Activated CD4-positive, alpha-beta T cell treated with anti-CD3 and anti-CD28 coated beads, Interleukin-2, amount 10 ng/mL, durations not matched to agents 7 days and 5 days (primary cell): Measurements from ENCODE around the gene HECW1. TPM values are rescaled to one million over a fixed set of nuclear protein-coding genes. Genes with fewer than 3 reads are reported as not detected.
"Not testable (repeated sequence)": the region's sequence is repeated elsewhere in the genome, so short reads cannot be mapped to it uniquely, and the experiment has no call there.

Experiments used
- CTCF ChIA-PET: fragments of 350-600 bp; sonication (Branson Sonifier 250); formaldehyde crosslinking; loops from one replicate; lab custom pipeline; 2021; ENCODE audit warnings: antibody characterized with exemption; lab: Charles Lee
- POLR2A ChIA-PET: fragments of 350-600 bp; sonication (Branson Sonifier 250); formaldehyde crosslinking; loops from one replicate; lab custom pipeline; 2021; ENCODE audit warnings: antibody characterized with exemption; lab: Charles Lee
- DNase-seq: peaks from one replicate; pipeline ENCODE4 v3.0.0-alpha.2; 2020
- H3K27ac Mint-ChIP-seq: one replicate; pipeline ENCODE4 v1.8.0; 2021; ENCODE audit warnings: mild to moderate bottlenecking, moderate library complexity, mixed read lengths
- H3K27me3 Mint-ChIP-seq: one replicate; pipeline ENCODE4 v1.8.0; 2021; ENCODE audit warnings: mixed read lengths
- H3K36me3 Mint-ChIP-seq: one replicate; pipeline ENCODE4 v1.8.0; 2021; ENCODE audit warnings: low read depth, mixed read lengths
- H3K4me1 Mint-ChIP-seq: one replicate; pipeline ENCODE4 v1.8.0; 2021; ENCODE audit warnings: mixed read lengths
- H3K4me3 Mint-ChIP-seq: one replicate; pipeline ENCODE4 v1.8.0; 2021; ENCODE audit warnings: mild to moderate bottlenecking, moderate library complexity, mixed read lengths
- H3K9me3 Mint-ChIP-seq: one replicate; pipeline ENCODE4 v1.8.0; 2021; ENCODE audit warnings: mixed read lengths
- total RNA-seq, 2 experiments: library from RNA; stranded (reverse); gene quantifications; one replicate each; pipeline ENCODE4 v1.2.3, GENCODE V29; 2021

Gene HECW1
- total RNA-seq, 2 experiments from 2014 or later, result not detected

DNA sequence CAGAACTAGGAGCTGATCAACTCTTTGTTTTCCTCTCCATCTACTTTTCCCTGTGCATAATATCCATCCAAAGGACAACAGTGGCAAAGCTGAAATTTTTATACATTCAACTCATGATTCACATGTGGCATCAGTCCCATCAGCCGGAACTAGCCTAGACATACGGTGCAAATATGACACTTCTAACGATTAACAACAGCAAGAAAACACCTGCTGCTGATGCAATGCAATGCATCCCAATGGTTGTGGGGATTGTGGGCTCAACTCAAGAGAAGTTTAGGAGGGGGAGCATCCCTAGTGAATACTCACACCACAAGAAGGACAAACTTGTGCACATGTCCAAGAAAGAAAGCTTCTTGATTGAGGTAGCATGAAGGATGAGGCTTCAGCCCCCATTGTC, 449.9 kb downstream of the HECW1 start:
- no peak overlapping the region for H3K4me3 Mint-ChIP-seq
- H3K27ac Mint-ChIP-seq, result no peak overlapping the region
- ChIA-PET POLR2A (no interaction called here), CTCF (interaction anchor here (0.7 to 1.8 kb wide), 4 partner anchors 9 to 342 kb away, joined by 3 to 9 read pairs (median 4); partner anchors contain the start of gene STK17A)
- DNase-seq, result no peak
- peaks cover under 1% of the 10 kb centered on the region for H3K4me1 Mint-ChIP-seq
- H3K27me3 Mint-ChIP-seq, result peaks cover 28% of the 10 kb centered on the region
- no peaks in the 10 kb centered on the region for H3K36me3 Mint-ChIP-seq
- no peaks in the 10 kb centered on the region for H3K9me3 Mint-ChIP-seq

- POLR2A ChIA-PET, result no interaction called here
- Mint-ChIP-seq H3K4me3 (no peak overlapping the region), H3K36me3 (no peaks in the 10 kb centered on the region), H3K9me3 (no peaks in the 10 kb centered on the region), H3K4me1 (peaks cover 2% of the 10 kb centered on the region), H3K27me3 (peaks cover 23% of the 10 kb centered on the region), H3K27ac (no peak overlapping the region)
- no peak for DNase-seq
- CTCF ChIA-PET, result interaction anchor here (1.7 to 2.5 kb wide), 2 partner anchors 10 to 17 kb away, joined by 3 to 11 read pairs; partner anchors contain the start of gene STK17A
Observed at GRCh38 chr7:43565786-43566185, 453.3 kb downstream of the HECW1 start.

- Mint-ChIP-seq H3K9me3 (no peaks in the 10 kb centered on the region), H3K4me1 (peaks cover 15% of the 10 kb centered on the region), H3K27me3 (peaks cover 14% of the 10 kb centered on the region), H3K36me3 (no peaks in the 10 kb centered on the region), H3K27ac (no peak overlapping the region), H3K4me3 (no peak overlapping the region)
- ChIA-PET POLR2A (no interaction called here), CTCF (interaction anchor here (1.2 to 7.0 kb wide), 6 partner anchors 8 to 131 kb away, joined by 3 to 92 read pairs (median 4); partner anchors contain the start of gene STK17A)
- DNase-seq, result no peak
Observed at GRCh38 chr7:43568529-43568928, 456.1 kb downstream of the HECW1 start.

GRCh38 chr7:43569424-43569823, 457.0 kb downstream of the HECW1 start:
- H3K4me1 Mint-ChIP-seq, result peaks cover 15% of the 10 kb centered on the region
- H3K9me3 Mint-ChIP-seq, result no peaks in the 10 kb centered on the region
- CTCF ChIA-PET, result interaction anchor here (0.7 to 7.0 kb wide), 7 partner anchors 9 to 130 kb away, joined by 3 to 92 read pairs (median 3); partner anchors contain the start of gene STK17A
- DNase-seq, result no peak
- no peak overlapping the region for H3K27ac Mint-ChIP-seq
- POLR2A ChIA-PET, result no interaction called here
- H3K4me3 Mint-ChIP-seq, result no peak overlapping the region
- no peaks in the 10 kb centered on the region for H3K36me3 Mint-ChIP-seq
- H3K27me3 Mint-ChIP-seq, result peaks cover 15% of the 10 kb centered on the region

DNA sequence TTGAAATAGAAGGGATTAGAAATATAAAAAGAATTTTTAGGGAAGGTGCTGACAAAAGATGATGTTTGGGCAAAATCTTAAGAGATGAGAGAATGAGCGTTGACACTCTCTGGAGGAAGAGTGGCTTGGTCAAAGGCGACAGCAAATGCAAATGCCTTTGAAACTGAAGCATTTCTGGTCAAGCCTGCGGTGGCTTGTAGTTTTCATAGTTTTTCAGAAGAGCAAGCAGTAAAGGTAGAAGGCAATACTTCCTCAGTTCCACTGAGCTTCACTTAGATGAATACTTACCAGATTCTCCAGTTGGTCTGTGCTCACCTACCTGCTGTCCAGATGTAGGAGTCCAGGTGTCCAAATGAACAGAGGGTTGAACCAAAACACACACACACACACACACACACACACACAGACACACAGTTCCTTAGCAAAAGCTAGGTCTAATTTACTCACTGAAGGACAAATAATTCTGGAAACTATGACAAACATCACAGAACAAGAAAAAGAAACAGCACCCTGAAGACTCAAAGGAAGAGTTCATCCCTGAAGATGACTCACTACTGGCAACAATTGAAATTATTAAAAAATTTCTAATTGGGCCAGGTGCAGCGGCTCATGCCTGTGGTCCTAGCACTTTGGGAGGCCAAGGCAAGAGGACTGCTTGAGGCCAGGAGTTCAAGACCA, 458.4 kb downstream of the HECW1 start:
- Mint-ChIP-seq H3K9me3 (no peaks in the 10 kb centered on the region), H3K27ac (no peak overlapping the region), H3K4me3 (no peak overlapping the region), H3K36me3 (no peaks in the 10 kb centered on the region), H3K4me1 (peaks cover 15% of the 10 kb centered on the region), H3K27me3 (peaks cover 8% of the 10 kb centered on the region)
- DNase-seq, result no peak
- POLR2A ChIA-PET, result interaction anchor here (0.8 kb wide), 1 partner anchor 54 kb away, joined by 5 read pairs; no protein-coding TSS in a partner anchor
- CTCF ChIA-PET, result interaction anchor here (0.6 to 7.0 kb wide), 4 partner anchors 9 to 870 kb away, joined by 3 to 92 read pairs (median 5); partner anchors contain the start of gene STK17A

GRCh38 chr7:43572516-43573049, 460.1 kb downstream of the HECW1 start:
- Mint-ChIP-seq H3K4me3 (no peak overlapping the region), H3K9me3 (no peaks in the 10 kb centered on the region), H3K4me1 (peaks cover 23% of the 10 kb centered on the region), H3K27ac (peak overlapping the region; percentile 10), H3K36me3 (no peaks in the 10 kb centered on the region), H3K27me3 (peaks cover 6% of the 10 kb centered on the region)
- ChIA-PET CTCF (interaction anchor here (0.6 to 7.0 kb wide), 9 partner anchors 9 to 642 kb away, joined by 3 to 92 read pairs (median 4); partner anchors contain the start of gene STK17A), POLR2A (no interaction called here)
- DNase-seq, result peak; percentile 50

GRCh38 chr7:43573832-43574231, 461.4 kb downstream of the HECW1 start:
- Mint-ChIP-seq H3K4me1 (peaks cover 30% of the 10 kb centered on the region), H3K27ac (peak overlapping the region; percentile 57)
- POLR2A ChIA-PET, H3K4me3 Mint-ChIP-seq, DNase-seq, H3K9me3 Mint-ChIP-seq, H3K27me3 Mint-ChIP-seq, H3K36me3 Mint-ChIP-seq: not testable (repeated sequence)
- CTCF ChIA-PET, result interaction anchor here (0.9 to 7.0 kb wide), 3 partner anchors 8 to 15 kb away, joined by 3 to 92 read pairs (median 8); partner anchors contain the start of gene STK17A

- H3K36me3 Mint-ChIP-seq, result peaks cover 4% of the 10 kb centered on the region
- CTCF ChIA-PET, result interaction anchor here (0.5 to 3.0 kb wide), 6 partner anchors 9 to 651 kb away, joined by 3 to 8 read pairs (median 3); no protein-coding TSS in a partner anchor
- H3K27ac Mint-ChIP-seq, result no peak overlapping the region
- peaks cover 28% of the 10 kb centered on the region for H3K4me1 Mint-ChIP-seq
- no peak overlapping the region for H3K4me3 Mint-ChIP-seq
- peaks cover 3% of the 10 kb centered on the region for H3K9me3 Mint-ChIP-seq
- no peak for DNase-seq
- H3K27me3 Mint-ChIP-seq, result peaks cover 6% of the 10 kb centered on the region
- POLR2A ChIA-PET, result no interaction called here
Observed at GRCh38 chr7:43575506-43575905, 463.1 kb downstream of the HECW1 start.

DNA sequence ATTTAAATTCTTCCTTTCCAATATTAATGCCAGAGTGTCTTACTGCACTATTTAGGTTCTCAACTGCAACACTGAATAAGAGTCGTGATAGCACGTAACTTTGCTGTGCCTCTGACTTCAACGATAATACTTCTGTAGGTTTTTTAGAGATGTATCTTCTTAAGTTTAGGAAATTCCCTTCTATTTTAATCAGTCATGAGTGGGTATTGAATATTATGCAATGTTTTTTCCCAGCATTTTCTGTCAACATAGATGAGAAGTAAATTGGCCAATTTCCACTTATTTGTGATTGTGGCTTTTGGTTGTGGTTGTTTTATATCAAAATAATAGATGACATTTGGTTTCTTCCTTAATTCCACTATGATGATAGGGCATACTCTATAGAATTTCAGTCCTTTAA, 463.8 kb downstream of the HECW1 start:
- peaks cover 3% of the 10 kb centered on the region for H3K9me3 Mint-ChIP-seq
- no peak for DNase-seq
- no peak overlapping the region for H3K4me3 Mint-ChIP-seq
- H3K27ac Mint-ChIP-seq, result no peak overlapping the region
- POLR2A ChIA-PET, result no interaction called here
- peaks cover 26% of the 10 kb centered on the region for H3K4me1 Mint-ChIP-seq
- peaks cover 9% of the 10 kb centered on the region for H3K27me3 Mint-ChIP-seq
- CTCF ChIA-PET, result interaction anchor here (1.0 kb wide), 1 partner anchor 121 kb away, joined by 3 read pairs; no protein-coding TSS in a partner anchor
- peaks cover 4% of the 10 kb centered on the region for H3K36me3 Mint-ChIP-seq

- H3K36me3 Mint-ChIP-seq, result peaks cover 4% of the 10 kb centered on the region
- H3K4me1 Mint-ChIP-seq, result peaks cover 27% of the 10 kb centered on the region
- peak overlapping the region; percentile 26 for H3K27ac Mint-ChIP-seq
- H3K9me3 Mint-ChIP-seq, result peaks cover 3% of the 10 kb centered on the region
- no peak overlapping the region for H3K4me3 Mint-ChIP-seq
- peaks cover 15% of the 10 kb centered on the region for H3K27me3 Mint-ChIP-seq
- POLR2A ChIA-PET, result no interaction called here
- peak; percentile 13 for DNase-seq
- CTCF ChIA-PET, result no interaction called here
Observed at GRCh38 chr7:43577485-43577951, 465.1 kb downstream of the HECW1 start.

GRCh38 chr7:43582503-43583423, 470.3 kb downstream of the HECW1 start, which contains the start of gene STK17A:
STK17A (plus strand) TSS chr7:43583108; CDS start chr7:43583244, 136 bp downstream.
- peak; percentile 93 for DNase-seq
- peaks cover 31% of the 10 kb centered on the region for H3K4me1 Mint-ChIP-seq
- H3K36me3 Mint-ChIP-seq, result peaks cover 18% of the 10 kb centered on the region
- ChIA-PET CTCF (interaction anchor here (0.6 to 5.2 kb wide), 85 partner anchors 8 to 653 kb away, joined by 3 to 177 read pairs (median 6); partner anchors contain the start of genes COA1, MRPL32 and PSMA2), POLR2A (interaction anchor here (0.6 to 1.7 kb wide), 12 partner anchors 12 to 354 kb away, joined by 3 to 23 read pairs (median 4); partner anchors contain the start of gene MRPS24)
- H3K27me3 Mint-ChIP-seq, result peaks cover 15% of the 10 kb centered on the region
- H3K27ac Mint-ChIP-seq, result peak within 1 kb of the TSS; percentile 99
- H3K4me3 Mint-ChIP-seq, result peak within 1 kb of the TSS; percentile 96
- peaks cover 3% of the 10 kb centered on the region for H3K9me3 Mint-ChIP-seq
